ENCODE measurements around the gene PDIA5. TPM values are rescaled to one million over a fixed set of nuclear protein-coding genes. Genes with fewer than 3 reads are reported as not detected.
"Not testable (repeated sequence)": the region's sequence is repeated elsewhere in the genome, so short reads cannot be mapped to it uniquely, and the experiment has no call there.

The PDIA5 gene
- total RNA-seq, 1 donor from 2014 or later, result 33.7 TPM

DNA sequence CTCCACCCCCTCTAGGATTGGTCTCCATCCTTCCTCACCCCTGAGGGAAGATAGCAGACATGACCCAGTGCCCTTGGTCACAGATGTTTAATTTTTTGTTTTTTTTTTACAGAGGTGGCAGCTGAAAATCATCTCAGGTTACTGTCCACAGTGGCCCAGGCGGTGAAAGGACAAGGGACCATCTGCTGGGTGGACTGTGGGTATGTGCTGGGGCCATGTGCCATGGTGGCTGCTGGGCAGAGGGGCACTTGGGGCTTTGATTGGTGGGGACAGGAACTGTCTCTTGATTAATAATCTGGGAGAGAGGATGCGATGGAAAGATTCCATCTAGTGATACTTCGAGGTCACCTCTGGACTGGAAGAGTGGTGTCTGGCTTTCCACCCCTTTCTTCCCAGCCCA is 25.4 kb downstream of the PDIA5 start:
- no peak for DNase-seq (ENCODE audit: low read depth)

DNA sequence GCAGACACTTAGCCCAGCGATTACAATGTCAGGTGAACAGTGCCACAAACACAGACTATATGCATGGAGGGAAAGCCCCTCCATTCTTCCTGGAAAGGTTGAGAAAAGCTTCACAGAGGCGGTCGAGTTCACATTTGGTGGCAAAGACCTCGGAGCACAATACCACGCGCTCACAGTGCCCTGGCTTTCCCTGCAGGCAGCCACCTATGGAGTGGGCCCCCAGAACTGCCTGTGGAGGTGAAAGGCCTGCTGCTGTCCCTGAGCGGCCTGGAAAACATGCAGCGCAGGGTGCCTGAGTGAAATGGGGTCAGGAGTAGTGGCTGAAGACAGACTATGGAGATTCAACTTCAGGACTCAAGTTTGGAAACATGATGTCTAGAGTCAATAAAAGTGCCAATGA is 26.9 kb downstream of the PDIA5 start:
- no peak for DNase-seq (ENCODE audit: low read depth)

DNA sequence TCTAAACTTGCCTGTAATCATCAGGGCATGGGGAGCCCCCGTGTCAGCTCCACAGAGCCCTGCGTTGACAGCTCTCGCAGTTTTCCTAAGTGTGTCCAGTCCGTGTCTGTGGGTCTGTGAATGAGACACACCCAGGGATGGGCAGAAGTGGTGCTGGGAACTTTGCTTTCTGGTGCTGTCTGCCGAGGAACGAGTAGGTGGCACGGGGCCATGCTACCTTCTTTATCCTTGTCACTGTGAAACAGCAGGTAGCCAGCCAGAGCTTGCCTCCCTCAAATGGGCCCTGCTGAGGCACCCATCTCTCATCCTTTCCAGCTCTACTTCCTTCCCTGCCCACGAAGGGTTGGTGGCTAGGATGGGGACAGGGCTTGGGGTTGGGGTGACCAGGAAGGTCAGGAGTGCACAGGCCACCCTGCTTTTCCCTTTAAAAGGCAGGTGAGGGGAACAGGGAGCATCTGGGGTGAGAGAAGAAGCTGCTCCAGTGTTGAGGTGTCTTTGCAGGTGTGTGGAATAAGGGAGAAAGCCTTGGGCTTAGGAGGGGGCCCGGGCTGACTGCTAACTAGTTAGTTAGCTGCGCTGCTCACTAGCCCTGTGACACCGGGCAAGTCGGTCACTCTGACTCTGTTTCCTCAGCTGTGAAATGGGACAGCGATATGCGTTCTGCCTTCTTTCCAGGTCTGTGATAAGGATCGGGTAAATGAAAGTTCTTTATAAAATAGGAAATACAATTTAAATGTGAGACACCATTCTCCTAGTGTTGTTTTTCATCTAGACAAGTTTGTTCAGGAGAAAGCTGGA is 27.9 kb downstream of the PDIA5 start:
- no peak for DNase-seq (ENCODE audit: low read depth)

DNA sequence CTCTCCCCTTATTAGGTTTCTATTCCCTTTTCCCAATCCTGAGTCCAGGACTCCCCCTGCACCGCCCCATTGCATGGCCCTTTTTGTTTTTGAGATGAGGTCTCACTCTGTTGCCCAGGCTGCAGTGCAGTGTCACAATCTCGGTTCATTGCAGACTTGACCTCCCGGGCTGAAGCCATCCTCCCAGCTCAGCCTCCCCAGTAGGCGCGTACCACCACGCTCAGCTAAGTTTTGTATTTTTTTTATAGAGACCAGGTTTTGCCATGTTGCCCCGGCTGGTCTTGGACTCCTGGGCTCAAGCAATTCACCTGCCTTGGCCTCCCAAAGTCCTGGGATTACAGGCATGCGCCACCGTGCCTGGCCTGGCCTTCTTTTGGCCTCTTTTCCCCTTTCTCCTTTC is 29.3 kb downstream of the PDIA5 start:
- no peak for DNase-seq (ENCODE audit: low read depth)

DNA sequence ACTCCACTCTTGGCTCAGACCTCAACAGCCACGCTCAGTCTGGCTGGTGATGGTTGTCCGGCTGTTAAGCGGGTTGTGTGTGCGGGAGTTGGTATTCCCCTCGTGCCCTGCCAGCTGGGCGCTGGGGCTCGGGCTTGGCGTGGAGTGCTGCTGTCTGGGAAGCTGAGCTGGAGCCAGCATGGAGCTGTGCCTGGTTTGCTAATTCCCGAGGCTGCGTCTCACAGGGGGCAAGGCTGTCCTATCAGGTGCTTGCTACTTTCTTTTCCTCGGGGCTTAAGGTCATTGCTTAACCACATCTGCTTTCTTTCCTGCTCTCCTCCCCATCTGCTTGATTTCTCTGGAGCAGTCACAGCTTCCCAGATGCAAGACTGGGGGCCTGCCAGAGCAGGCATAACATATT is 29.9 kb downstream of the PDIA5 start:
- no peak for DNase-seq (ENCODE audit: low read depth)

DNA sequence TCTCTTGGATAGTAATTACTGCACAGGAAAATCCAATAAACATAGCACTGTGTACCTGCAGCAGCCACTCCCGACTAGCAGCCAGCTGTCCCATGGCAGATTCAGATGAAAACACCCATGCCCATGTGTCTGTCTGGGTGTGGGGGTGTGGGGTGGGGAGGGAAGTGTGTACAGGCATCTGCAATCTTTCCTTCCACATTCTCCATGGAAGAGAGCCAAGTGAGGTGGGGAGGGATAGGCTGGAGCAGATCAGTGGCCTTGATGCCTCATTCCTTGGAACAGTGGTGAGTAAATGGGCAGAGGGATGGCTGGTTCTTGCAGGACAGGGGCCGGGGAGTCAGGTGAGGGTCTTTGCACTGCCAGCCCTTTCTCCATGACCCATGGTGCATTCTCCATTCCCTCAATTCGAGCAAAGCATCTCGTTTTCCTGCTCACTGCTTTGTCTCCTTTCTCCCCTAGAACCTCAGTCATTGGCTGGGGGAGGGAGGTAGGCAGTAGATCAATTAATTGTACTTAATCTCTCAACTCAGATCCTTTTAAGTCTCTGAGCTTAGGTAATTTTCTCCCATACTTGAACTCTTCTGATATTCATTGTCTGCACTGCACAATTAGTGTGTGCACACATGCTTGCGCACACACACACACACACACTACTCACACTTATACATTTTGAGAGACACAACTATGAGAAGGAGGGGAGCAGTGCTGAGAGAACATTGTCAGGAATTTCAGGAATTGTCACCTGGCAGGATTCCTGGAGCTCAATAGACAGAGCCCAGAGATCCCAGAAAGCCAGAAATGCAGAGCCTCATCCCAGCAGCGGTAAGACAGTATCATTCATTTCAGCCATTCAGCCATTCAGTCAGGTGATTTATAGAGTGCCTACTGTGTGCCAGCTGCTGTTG is 31.9 kb downstream of the PDIA5 start:
- DNase-seq (ENCODE audit: low read depth), result no peak

DNA sequence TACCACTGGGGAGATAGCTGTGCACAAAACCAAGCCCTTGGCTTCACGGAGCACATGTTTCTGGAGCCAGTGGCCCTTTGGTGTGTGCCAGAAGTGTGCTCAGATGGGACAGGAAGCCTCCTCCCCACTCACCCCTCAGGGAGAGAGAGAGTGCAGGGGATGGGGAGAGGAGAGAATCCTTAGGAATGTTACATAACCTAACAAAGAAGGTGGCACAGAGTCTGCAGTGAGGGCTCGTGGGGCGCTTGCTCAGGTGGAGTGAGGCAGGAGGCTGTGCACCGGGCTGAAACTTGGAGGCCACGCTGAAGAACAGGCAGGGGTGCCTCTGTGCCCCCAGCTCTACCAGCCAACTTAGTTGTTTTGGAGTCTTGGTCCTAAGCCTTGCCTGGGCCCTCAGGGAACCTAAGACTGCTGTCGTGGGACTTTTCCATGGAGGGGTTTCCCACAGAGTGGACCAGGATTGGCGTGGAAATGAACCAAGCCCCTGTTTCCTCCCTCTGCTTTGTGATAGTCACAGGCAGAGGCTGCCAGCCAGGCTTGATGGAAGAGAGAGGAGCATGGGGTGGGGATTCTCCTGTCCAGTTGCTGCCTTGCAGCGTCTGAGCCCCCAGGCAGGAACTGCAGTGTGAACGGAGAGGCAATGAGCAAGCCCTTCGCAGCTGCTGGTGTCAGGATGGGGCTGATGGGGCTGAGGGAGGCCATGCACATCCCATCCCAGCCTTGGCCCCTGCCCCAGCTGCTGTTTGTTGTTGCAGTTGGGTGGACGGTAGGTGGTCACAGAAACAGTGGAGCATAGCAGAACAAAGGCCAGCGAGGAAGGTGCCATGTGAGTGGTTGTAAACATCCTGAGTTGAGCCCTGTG is 32.7 kb downstream of the PDIA5 start:
- no peak for DNase-seq (ENCODE audit: low read depth)

DNA sequence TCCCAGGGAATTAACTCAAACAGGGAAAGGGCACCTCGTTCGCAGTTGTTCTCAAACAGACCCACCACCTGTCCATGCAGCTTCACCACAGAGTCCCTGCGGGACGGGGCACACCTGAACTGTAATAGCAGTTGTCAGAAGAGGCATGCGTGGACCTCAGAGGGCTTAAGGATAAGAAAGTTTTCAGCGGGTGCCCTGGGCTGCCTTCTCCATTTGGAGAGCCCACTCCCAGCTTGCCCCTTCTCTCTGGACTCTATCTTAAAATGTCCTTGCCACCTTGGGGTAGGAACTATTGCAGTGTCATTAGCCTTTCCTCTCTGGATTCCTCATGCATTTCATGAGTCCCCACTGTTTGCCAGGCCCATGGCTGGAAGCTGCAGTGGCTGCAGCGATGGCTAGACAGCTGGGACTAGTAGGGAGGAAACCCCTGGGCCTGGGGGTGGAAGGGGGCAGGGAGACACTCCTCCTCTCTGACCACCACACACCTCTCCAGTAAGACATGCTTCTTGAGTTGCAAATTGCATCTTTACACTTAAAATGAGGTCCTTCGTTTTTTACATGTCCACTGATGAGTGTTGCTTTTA is 33.5 kb downstream of the PDIA5 start:
- DNase-seq (ENCODE audit: low read depth), result no peak

DNA sequence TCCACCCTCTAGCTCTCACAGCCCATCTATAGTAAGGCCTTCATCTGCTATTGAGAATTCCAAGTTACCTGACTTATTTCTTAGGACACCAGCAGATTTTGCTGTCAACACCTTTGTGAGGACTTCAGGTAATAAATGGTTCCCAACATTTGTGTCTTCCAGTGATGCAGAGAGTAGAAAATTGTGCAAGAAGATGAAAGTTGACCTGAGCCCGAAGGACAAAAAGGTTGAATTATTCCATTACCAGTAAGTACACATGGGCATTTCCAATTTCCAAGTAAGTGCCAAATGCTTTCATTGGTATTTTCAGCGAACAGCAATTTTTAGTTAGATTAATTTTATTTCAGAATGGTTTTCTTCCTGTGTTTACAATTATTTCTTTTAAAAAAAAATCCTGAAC is 35.4 kb downstream of the PDIA5 start:
- no peak for DNase-seq (ENCODE audit: low read depth)

DNA sequence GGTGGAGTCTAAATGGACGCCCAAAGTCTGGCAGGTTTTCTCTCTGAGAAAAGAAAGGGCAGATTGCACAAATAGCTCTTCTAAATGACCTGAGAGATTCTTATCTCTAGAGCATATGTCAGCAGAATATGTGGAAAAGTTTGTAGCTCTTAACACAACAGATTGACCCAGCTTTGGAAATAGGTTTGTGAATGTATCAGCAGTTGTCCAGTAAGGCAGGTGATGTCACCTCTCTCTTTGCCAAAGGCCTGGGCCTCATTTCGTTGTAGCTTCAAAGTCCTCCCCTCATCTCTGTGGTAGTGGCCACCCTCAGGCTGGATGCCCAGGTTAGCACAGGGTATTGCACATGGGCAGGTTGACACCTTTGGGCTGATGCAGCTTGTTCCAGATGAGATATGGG is 36.0 kb downstream of the PDIA5 start:
- DNase-seq (ENCODE audit: low read depth), result no peak

DNA sequence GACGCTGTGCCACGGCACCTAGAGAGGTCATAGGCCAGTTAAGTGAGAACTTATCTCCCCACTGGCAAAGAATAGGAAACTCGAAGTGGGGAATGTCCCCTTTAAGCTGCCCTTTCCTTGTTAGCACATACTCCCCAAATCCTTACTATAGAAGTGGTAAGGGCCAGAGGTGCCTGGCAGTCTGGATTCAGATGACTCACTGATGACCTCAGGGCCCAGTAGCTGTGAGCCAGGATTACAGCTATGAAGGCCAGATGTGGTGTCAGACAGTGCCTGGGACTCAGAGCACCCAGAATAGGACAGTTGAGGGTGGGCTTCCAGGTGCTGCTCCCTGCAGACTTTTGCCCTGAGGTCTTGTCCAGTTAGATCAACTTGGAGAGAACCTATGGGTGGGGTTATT is 37.7 kb downstream of the PDIA5 start:
- peak; percentile 54 for DNase-seq (ENCODE audit: low read depth)

DNA sequence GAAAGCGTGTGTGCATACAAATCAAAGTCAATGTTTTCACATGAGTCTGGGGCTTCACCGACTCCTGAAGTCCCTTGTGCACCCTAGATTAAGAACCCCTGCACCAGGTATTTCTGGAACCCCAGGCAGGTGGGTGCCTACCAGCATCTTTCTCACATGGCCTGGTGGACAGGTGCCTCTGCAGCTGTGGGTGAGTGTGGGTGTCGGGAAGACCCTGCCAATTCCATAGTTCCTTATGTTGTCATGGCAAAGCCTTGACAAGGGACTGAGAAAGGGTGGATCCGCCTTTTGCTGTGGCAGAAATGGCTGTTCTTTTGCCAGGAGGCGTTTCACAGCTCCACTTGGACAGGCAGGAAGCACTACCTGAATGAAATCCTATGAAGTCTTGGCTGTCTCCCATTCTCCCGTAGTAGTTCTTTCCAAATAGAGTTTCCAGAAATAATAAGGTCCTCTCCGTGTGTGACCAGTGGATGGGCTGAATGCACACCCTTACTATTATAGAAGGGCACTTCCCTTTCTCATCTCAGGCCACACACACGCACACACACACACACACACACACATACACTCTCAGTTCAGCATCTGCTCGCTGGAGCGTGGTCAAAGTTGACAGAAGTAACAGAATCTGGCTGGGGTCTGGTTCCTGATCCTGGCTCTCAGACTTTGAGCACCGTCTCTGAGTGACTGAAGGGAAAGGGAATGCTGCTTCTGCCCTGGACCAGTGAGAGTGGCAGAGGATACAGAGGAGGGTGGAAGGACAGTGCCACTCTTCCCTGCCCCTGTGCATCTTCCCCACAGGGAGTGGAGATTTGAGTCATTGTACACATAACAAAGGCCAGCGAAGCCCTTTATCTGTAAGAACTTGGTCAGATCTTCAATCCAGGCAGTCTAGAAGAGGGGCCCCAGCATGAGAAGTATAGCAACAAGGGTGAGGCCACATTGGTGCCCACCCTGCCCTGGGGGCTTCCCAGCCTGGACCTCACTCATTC is 38.7 kb downstream of the PDIA5 start:
- DNase-seq (ENCODE audit: low read depth), result peak; percentile 16

DNA sequence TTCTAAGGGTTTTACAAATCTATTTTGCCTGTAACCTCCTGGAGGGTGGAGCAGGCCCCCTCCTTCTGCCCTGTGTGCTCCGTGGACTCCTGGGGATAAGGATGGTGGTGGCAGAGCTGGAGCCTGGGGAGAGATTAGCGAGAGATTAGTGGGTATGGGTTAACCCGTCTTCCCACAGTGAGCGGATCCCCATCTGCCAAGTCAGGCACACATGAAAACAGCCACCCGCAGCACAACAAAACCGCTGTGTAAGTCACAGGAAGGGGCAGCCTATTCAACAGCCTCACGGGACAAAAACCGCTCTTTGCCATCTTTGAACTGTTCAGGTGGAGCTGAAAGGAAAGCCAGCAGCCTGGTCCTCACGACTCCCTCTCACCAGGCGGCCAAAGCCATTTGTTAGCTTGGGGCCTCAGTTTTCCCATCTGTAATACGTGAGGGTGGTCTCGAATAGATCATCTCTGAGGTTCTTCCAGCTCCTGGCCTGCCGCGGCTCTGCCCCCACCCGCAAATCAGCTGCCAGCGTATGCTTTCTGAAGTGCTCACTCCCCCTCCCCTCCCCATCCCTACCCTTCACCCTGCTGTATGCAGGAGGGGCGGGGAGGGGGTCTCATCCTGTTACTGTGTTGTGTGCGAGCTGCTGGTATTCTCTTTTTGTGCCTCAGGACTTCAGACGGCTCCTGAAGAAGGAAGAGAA is 43.6 kb downstream of the PDIA5 start:
- DNase-seq (ENCODE audit: low read depth), result no peak

DNA sequence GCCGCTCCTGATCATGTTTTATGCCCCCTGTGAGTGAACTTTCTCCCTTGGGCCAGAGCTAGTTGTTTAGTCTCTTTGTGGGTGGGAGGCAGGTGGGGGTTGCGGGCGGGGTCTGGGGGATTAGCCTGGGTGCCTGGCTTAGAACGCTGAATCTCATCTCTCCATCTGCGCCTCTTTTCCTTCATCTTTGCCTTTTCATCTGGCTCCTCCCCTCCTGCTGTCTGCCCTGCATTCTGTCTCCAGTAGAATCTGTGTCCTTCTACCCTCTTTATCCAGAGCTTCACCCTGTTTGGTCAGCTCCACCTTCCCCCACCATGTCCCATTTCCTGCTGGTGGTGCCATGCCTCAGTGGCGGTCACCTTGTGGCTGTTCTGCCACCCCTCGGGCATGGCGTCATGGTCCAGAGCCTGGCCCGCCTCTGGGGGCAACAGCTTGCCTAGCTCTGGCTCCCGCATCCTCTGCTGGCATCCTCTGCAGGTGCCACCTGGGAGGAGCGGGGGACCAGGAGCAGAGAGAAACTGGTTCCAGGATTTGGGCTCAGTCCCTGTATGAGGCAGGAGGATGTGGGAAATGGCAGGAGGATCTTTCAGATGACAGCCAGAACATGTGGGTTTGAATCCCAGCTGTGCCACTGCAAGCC is 44.3 kb downstream of the PDIA5 start:
- no peak for DNase-seq (ENCODE audit: low read depth)

DNA sequence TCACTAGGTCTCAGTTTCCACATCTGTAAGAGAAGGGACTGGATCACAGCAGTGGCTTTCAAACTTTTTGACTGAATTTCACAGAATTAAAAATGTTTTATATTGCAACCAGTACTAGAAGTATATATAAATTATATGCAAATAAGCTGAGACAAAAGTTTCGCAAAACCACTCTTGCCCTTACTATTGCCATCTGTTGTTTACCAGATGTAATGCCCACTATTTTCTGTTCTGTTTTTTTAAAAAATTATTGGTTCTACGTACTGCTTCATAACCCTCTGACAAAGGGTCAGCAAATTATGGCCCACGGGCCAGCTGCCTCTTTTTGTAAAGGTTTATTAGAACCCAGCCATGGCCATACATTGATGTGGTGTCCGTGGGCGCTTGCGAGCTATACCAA is 44.8 kb downstream of the PDIA5 start:
- DNase-seq (ENCODE audit: low read depth), result no peak

DNA sequence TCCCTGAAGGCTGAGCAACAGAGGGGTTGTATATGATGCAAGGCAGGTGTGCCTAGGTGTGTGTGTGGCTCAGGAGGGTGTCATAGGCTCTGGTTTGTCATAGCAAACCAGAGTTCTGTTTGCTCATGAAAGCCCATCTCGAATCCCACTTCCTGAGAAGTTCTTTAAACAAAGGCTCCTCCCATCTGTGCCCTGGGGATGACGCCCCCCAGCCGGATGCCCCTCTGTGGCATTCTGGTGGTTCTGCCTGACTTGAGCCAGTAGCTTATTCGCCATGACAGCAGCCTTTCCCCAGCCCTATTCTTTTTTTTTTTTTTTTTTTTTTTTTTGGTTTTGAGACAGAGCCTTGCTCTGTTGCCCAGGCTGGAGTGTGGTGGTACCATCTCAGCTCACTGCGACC is 45.4 kb downstream of the PDIA5 start:
- no peak for DNase-seq (ENCODE audit: low read depth)

DNA sequence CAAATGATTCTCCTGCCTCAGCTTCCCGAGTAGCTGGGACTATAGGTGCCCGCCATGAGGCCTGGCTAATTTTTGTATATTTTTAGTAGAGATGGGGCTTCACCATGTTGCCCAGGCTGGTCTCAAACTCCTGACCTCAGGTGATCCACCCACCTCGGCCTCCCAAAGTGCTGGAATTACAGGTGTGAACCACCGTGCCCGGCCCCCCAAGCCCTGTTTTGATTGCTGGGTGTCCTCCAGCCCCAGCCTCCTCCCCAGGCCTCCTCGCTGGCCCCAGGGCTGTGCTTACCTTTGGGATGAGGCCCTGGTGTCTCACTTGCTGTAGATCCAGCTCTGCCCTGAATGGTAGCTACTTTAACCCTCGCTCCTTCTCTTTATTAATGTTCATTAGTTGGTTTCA is 45.8 kb downstream of the PDIA5 start:
- not testable (repeated sequence) for DNase-seq (ENCODE audit: low read depth)

DNA sequence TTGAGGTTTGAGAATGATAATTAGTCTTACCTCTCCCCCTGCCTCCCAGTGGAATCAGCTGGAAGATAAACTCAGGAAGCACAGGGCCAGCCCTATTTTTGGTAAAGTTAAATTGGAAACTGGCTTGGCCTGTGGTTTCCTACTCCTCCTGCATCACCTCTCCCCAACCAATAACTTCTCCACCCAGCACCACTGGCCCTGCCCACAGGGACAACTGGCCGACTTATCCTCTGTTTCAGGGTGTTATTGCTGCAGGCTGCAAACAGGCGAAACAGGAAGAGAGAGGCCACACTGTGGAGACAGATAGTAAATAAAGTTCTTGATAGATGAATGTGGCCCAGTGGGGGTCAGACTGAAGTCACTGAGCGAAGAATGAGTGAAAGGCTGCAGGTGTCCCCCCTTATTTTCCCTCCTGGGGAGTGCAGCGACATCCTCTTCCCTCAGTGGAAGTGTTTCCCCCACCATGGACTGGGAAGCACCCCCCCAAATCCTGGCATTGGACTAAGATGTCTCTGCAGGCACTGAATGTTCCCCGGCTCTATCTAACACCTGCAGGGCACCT is 47.1 kb downstream of the PDIA5 start:
- DNase-seq (ENCODE audit: low read depth), result no peak

DNA sequence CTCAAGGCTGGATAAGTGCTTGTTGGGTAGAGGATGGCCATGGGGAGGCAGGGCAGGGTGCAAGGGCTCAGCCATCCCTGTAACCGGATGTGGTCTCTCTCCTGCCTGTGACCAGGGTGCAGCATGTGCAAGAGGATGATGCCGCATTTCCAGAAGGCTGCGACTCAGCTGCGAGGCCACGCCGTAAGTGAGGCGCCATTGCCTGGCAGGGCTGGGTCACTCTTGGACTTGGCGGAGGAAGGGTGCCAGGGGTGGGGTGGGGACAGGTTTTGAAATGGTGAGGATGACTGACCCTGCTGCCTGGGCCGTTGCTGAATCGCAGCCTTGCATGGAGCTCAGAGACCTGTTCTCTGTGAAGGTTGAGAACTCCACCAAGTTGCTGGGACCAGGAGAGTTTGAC is 49.3 kb downstream of the PDIA5 start:
- DNase-seq (ENCODE audit: low read depth), result no peak
